Neural progenitor cell (in vitro differentiated cells): ENCODE measurements around the gene ETV1. TPM values are rescaled to one million over a fixed set of nuclear protein-coding genes. Genes with fewer than 3 reads are reported as not detected.

Experiments used
- DNase-seq: peaks from one replicate; pipeline ENCODE4 v3.0.0-alpha.2; 2016; ENCODE audit warnings: low spot score
- H2AFZ ChIP-seq: fragments of 200-600 bp; sonication (generic); replicated peaks from 2 replicates; pipeline ENCODE4 v1.6.1; 2016; ENCODE audit warnings: antibody characterized with exemption
- H3F3A ChIP-seq: fragments of 200-600 bp; sonication (generic); 2 replicates; pipeline ENCODE4 v1.6.1; 2016; ENCODE audit warnings: antibody characterized with exemption, low read depth
- H3K27ac ChIP-seq: fragments of 200-600 bp; sonication (generic); 2 replicates; pipeline ENCODE4 v1.5.1; 2016; ENCODE audit warnings: mild to moderate bottlenecking
- H3K27me3 ChIP-seq: fragments of 200-600 bp; sonication (generic); 2 replicates; pipeline ENCODE4 v1.6.1; 2016; ENCODE audit warnings: mild to moderate bottlenecking, moderate library complexity
- H3K36me3 ChIP-seq: fragments of 200-600 bp; sonication (generic); 2 replicates; pipeline ENCODE4 v1.5.1; 2016
- H3K4me1 ChIP-seq: fragments of 200-600 bp; sonication (generic); 2 replicates; pipeline ENCODE4 v1.6.1; 2016; ENCODE audit warnings: mixed run types
- H3K4me2 ChIP-seq: fragments of 200-600 bp; sonication (generic); 2 replicates; pipeline ENCODE4 v1.6.1; 2016
- H3K4me3 ChIP-seq: fragments of 200-600 bp; sonication (generic); 2 replicates; pipeline ENCODE4 v1.5.1; 2016
- H3K79me2 ChIP-seq: fragments of 200-600 bp; sonication (generic); 2 replicates; pipeline ENCODE4 v1.6.1; 2016; ENCODE audit warnings: low read depth
- H3K9ac ChIP-seq: fragments of 200-600 bp; sonication (generic); 2 replicates; pipeline ENCODE4 v1.6.1; 2016
- H3K9me3 ChIP-seq: fragments of 200-600 bp; sonication (generic); 2 replicates; pipeline ENCODE4 v1.5.1; 2016; ENCODE audit warnings: low read depth
- H4K20me1 ChIP-seq: fragments of 200-600 bp; sonication (generic); 2 replicates; pipeline ENCODE4 v1.6.1; 2016; ENCODE audit warnings: low read depth
- H3K27ac Mint-ChIP-seq: 3 replicates; pipeline ENCODE4 v1.8.0; 2021; ENCODE audit warnings: mixed read lengths
- H3K27me3 Mint-ChIP-seq: 2 replicates; pipeline ENCODE4 v1.8.0; 2022; ENCODE audit warnings: low read depth, mild to moderate bottlenecking, inconsistent platforms, moderate library complexity, mixed read lengths; ENCODE audit not compliant: insufficient read depth
- H3K36me3 Mint-ChIP-seq: 3 replicates; pipeline ENCODE4 v1.8.0; 2021; ENCODE audit warnings: mixed read lengths
- H3K4me1 Mint-ChIP-seq: 3 replicates; pipeline ENCODE4 v1.8.0; 2021; ENCODE audit warnings: mixed read lengths
- H3K4me3 Mint-ChIP-seq: 3 replicates; pipeline ENCODE4 v1.8.0; 2021; ENCODE audit warnings: mild to moderate bottlenecking, moderate library complexity, mixed read lengths
- H3K9me3 Mint-ChIP-seq: 3 replicates; pipeline ENCODE4 v1.8.0; 2020; ENCODE audit warnings: mixed read lengths
- EZH2 ChIP-seq: fragments of 200-600 bp; sonication (generic); IDR thresholded peaks from 2 replicates; pipeline ENCODE4 v1.6.1; 2017; ENCODE audit warnings: antibody characterized with exemption, mild to moderate bottlenecking, moderate library complexity
- EZH2phosphoT487 ChIP-seq: fragments of 200-600 bp; sonication (generic); IDR thresholded peaks from 2 replicates; pipeline ENCODE4 v1.6.1; 2017; ENCODE audit warnings: antibody characterized with exemption
- total RNA-seq: library from RNA; depleted of rRNA; stranded (reverse); fragments of >200 nt; gene quantifications from 2 replicates; pipeline ENCODE4 v1.2.3, GENCODE V29; 2015; ENCODE audit warnings: low replicate concordance
- TF ChIP-seq, protein P1 (sequence below): fragments of 200-600 bp; sonication (generic); IDR thresholded peaks from 2 replicates; pipeline ENCODE4 v1.5.1; 2017; ENCODE audit warnings: antibody characterized with exemption, mild to moderate bottlenecking

Gene ETV1
- total RNA-seq, 1 donor from 2014 or later = 36.8 TPM

DNA sequence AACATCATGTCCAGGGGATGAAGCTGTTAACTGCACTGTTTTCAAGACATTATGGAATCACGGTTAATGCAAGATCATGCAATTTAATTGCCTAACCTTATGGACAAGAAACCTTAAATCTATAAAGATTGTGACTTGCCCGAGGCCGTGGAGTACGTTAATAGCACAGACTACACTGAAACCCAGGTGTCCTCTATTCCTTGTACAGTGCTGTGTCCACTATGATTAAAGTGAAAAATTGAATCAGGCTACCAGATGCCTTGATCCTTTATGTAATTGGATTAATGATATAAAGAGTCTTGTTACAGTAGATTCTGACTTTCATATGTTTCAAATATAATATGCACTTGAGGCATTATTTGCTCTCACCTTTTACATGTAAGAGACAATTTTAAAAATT lies 33.9 kb upstream of the ETV1 start:
- Mint-ChIP-seq H3K4me3 (no peak overlapping the region), H3K27ac (no peak overlapping the region), H3K36me3 (no peaks in the 10 kb centered on the region), H3K4me1 (no peaks in the 10 kb centered on the region), H3K27me3 (peaks cover 3% of the 10 kb centered on the region), H3K9me3 (no peaks in the 10 kb centered on the region)
- no peaks in the 10 kb centered on the region for H3F3A ChIP-seq
- H3K36me3 ChIP-seq = no peaks in the 10 kb centered on the region
- H4K20me1 ChIP-seq = no peaks in the 10 kb centered on the region
- no peaks in the 10 kb centered on the region for H3K27me3 ChIP-seq
- DNase-seq = no peak
- peaks cover 7% of the 10 kb centered on the region for H3K4me1 ChIP-seq
- H2AFZ ChIP-seq = no peak overlapping the region
- H3K9ac ChIP-seq = no peak overlapping the region
- TF ChIP-seq EZH2phosphoT487 = no peak
- TF ChIP-seq, protein P1, sequence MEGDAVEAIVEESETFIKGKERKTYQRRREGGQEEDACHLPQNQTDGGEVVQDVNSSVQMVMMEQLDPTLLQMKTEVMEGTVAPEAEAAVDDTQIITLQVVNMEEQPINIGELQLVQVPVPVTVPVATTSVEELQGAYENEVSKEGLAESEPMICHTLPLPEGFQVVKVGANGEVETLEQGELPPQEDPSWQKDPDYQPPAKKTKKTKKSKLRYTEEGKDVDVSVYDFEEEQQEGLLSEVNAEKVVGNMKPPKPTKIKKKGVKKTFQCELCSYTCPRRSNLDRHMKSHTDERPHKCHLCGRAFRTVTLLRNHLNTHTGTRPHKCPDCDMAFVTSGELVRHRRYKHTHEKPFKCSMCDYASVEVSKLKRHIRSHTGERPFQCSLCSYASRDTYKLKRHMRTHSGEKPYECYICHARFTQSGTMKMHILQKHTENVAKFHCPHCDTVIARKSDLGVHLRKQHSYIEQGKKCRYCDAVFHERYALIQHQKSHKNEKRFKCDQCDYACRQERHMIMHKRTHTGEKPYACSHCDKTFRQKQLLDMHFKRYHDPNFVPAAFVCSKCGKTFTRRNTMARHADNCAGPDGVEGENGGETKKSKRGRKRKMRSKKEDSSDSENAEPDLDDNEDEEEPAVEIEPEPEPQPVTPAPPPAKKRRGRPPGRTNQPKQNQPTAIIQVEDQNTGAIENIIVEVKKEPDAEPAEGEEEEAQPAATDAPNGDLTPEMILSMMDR = no peak
- no peak overlapping the region for H3K27ac ChIP-seq
- no peak overlapping the region for H3K4me2 ChIP-seq
- H3K9me3 ChIP-seq = no peaks in the 10 kb centered on the region
- H3K4me3 ChIP-seq = no peak overlapping the region
- no peaks in the 10 kb centered on the region for H3K79me2 ChIP-seq

DNA sequence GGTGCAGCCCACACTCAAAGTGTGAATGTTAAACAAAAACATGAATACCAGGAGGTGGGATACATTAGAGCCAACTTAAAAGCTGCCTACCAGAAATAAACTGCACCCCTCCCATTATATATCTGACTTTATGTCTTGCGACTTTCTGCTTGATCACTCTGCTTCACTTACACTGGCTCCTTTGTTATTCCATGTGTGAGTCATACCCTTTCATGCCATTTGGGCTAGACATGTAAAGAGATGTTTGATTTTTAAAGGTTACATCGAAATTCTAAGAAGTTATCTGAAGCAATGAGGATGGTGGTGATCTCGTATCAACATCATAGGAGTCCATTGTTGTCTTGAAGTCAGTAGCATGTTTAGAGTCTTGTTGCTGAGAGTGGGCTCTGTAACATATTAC lies 31.6 kb upstream of the ETV1 start:
- Mint-ChIP-seq H3K4me3 (no peak overlapping the region), H3K4me1 (no peaks in the 10 kb centered on the region), H3K9me3 (no peaks in the 10 kb centered on the region), H3K36me3 (no peaks in the 10 kb centered on the region), H3K27me3 (peaks cover 3% of the 10 kb centered on the region), H3K27ac (no peak overlapping the region)
- Histone ChIP-seq H3K9me3 (no peaks in the 10 kb centered on the region), H3K27me3 (no peaks in the 10 kb centered on the region), H2AFZ (no peak overlapping the region), H3K36me3 (no peaks in the 10 kb centered on the region), H3K4me3 (no peak overlapping the region), H3K79me2 (no peaks in the 10 kb centered on the region), H3K4me1 (peaks cover 7% of the 10 kb centered on the region), H3K27ac (no peak overlapping the region), H3K9ac (no peak overlapping the region), H3F3A (no peaks in the 10 kb centered on the region), H3K4me2 (no peak overlapping the region), H4K20me1 (no peaks in the 10 kb centered on the region)
- DNase-seq = no peak
- TF ChIP-seq, protein P1 = no peak
- TF ChIP-seq EZH2 = no peak
- no peak for TF ChIP-seq EZH2phosphoT487

DNA sequence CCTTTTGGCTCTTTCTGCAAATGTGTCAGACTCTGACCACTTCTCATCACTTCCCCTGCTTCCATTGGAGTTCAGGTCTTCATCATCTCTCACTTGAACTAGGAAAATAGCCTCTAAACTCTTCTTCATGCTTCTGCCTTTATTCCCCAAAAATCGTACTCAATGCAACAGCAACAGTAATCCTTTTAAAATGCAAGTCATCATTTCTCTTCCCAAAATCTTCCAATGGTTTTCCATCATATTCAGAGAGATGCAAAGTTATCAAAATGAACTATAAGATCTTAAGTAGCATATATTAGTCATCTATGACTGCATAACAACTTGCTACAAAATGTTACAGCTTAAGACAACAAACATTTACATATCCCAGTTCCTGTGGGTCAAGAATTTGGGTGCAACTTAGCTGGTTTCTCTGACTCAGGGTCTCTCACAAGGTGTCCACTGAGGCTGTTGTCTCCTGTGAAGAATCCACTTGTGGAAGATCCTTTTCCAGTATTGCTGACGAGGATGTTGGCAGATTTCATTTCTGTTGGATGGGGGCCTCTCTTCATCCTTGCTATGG lies 31.0 kb upstream of the ETV1 start:
- Mint-ChIP-seq H3K27me3 (peaks cover 3% of the 10 kb centered on the region), H3K4me3 (no peak overlapping the region), H3K9me3 (no peaks in the 10 kb centered on the region), H3K27ac (no peak overlapping the region), H3K36me3 (no peaks in the 10 kb centered on the region), H3K4me1 (no peaks in the 10 kb centered on the region)
- Histone ChIP-seq H3K79me2 (no peaks in the 10 kb centered on the region), H3K4me2 (no peak overlapping the region), H3K9ac (no peak overlapping the region), H3K27ac (no peak overlapping the region), H3K27me3 (no peaks in the 10 kb centered on the region), H3K4me3 (no peak overlapping the region), H3K4me1 (peaks cover 7% of the 10 kb centered on the region), H3K36me3 (no peaks in the 10 kb centered on the region), H2AFZ (peak overlapping the region; percentile 11), H4K20me1 (no peaks in the 10 kb centered on the region), H3F3A (no peaks in the 10 kb centered on the region), H3K9me3 (no peaks in the 10 kb centered on the region)
- TF ChIP-seq, protein P1 = no peak
- TF ChIP-seq EZH2phosphoT487 (no peak), EZH2 (no peak)
- no peak for DNase-seq
